ENCODE measurements around the gene FOXP2. TPM values are rescaled to one million over a fixed set of nuclear protein-coding genes. Genes with fewer than 3 reads are reported as not detected.
"Not testable (repeated sequence)": the region's sequence is repeated elsewhere in the genome, so short reads cannot be mapped to it uniquely, and the experiment has no call there.

Gene FOXP2
- total and polyA plus RNA-seq, 10 of the 15 experiments (the other 5 are each of a cell fraction or from before 2014, with no cell fraction given), result 0.99 to 2.5 (median 1.8) TPM

DNA sequence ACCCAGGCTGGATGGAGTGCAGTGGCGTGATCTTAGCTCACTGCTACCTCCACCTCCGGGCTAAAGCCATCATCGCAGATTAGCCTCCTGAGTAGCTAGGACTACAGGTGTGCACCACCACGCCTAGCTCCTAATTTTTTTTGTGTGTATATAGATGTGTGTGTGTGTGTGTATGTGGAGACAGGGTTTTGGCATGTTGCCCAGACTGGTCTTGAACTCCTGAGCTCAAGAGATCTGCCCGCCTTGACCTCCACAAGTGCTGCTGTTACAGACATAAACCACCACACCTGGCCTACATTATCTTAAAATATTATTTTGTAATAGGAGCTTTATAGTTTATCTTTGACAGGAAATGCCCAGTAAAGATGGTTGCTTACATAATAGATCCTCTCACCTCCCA, 25.0 kb downstream of the FOXP2 start (continued):
- TF ChIP-seq, protein P1, sequence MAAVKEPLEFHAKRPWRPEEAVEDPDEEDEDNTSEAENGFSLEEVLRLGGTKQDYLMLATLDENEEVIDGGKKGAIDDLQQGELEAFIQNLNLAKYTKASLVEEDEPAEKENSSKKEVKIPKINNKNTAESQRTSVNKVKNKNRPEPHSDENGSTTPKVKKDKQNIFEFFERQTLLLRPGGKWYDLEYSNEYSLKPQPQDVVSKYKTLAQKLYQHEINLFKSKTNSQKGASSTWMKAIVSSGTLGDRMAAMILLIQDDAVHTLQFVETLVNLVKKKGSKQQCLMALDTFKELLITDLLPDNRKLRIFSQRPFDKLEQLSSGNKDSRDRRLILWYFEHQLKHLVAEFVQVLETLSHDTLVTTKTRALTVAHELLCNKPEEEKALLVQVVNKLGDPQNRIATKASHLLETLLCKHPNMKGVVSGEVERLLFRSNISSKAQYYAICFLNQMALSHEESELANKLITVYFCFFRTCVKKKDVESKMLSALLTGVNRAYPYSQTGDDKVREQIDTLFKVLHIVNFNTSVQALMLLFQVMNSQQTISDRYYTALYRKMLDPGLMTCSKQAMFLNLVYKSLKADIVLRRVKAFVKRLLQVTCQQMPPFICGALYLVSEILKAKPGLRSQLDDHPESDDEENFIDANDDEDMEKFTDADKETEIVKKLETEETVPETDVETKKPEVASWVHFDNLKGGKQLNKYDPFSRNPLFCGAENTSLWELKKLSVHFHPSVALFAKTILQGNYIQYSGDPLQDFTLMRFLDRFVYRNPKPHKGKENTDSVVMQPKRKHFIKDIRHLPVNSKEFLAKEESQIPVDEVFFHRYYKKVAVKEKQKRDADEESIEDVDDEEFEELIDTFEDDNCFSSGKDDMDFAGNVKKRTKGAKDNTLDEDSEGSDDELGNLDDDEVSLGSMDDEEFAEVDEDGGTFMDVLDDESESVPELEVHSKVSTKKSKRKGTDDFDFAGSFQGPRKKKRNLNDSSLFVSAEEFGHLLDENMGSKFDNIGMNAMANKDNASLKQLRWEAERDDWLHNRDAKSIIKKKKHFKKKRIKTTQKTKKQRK (IDR thresholded peaks at IDR 0.05; ENCODE audit: low read depth, low read length), result no peak
- TF ChIP-seq FOS (IDR thresholded peaks at IDR 0.05; ENCODE audit: borderline replicate concordance, extremely low read depth, insufficient read length), result no peak
- no peak for TF ChIP-seq ASH2L (IDR thresholded peaks at IDR 0.05; ENCODE audit: borderline replicate concordance, low read depth)

DNA sequence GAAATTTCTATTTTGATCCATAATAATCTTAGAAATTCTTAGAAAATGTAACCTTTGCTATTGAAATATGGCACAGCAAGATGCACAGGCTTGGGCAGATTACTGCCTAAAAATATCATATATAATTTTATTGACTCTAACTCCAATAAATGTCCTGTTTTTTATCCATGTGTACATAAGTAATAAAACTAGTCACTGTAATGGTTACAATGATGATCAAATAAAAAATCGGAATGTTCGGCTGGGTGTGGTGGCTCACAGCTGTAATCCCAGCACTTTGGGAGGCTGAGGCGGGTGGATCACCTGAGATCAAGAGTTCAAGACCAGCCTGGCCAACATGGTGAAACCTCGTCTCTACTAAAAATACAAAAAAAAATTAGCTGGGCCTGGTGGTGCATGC, 26.3 kb downstream of the FOXP2 start:
- RAD21 ChIA-PET (ENCODE audit: unreplicated experiment), result not testable (repeated sequence)

More for the DNA sequence above, 26.3 kb downstream of the FOXP2 start:
- H3K9me3 ChIP-seq (replicated peaks; ENCODE audit: control insufficient read depth, insufficient read depth, low read length); H3K9ac ChIP-seq (ENCODE audit: control insufficient read depth, insufficient read depth, low read length); BruUV-seq (replicated peaks); H3K27me3 ChIP-seq (replicated peaks in 1 of 2; ENCODE audit: control insufficient read depth in 2 of 2, insufficient read depth in 2 of 2, low read length in 1 of 2); POLR2A ChIA-PET; H3K4me2 ChIP-seq (ENCODE audit: control insufficient read depth, insufficient read depth); H4K20me1 ChIP-seq (ENCODE audit: control insufficient read depth, insufficient read depth); H3K36me3 ChIP-seq (ENCODE audit: control insufficient read depth in 2 of 2, insufficient read depth in 2 of 2, low read length in 1 of 2); ATAC-seq; H3K27ac ChIP-seq (ENCODE audit: control insufficient read depth, insufficient read depth); H2AFZ ChIP-seq (ENCODE audit: control insufficient read depth, low read depth, low read length); H3K79me2 ChIP-seq (ENCODE audit: control insufficient read depth, insufficient read depth, low read length); DNase-seq (ENCODE audit: low read depth, low spot score); H3K4me3 ChIP-seq; FAIRE-seq; in situ Hi-C loops (cut with MboI); H3K4me1 ChIP-seq (ENCODE audit: control insufficient read depth, insufficient read depth, low read length); CTCF ChIA-PET; intact Hi-C loops (cut with micrococcal nuclease; ENCODE audit: unreplicated experiment): not testable (repeated sequence)
- SMC1A ChIA-PET (ENCODE audit: uncharacterized antibody, unreplicated experiment), result interaction anchor here (0.9 to 1.5 kb wide), 2 partner anchors 13 to 19 kb away, joined by 3 read pairs; no protein-coding TSS in a partner anchor
- WGBS (ENCODE audit: insufficient coverage, insufficient replicate concordance, low lambda C conversion rate, missing lambda C conversion rate), result 56% methylated on average over 4 of the region's 4 CpGs

Data from GM12878 (cell line).